Sigmoid colon (tissue), 7 donors: ENCODE results near the gene TMEM256. TPM values are rescaled to one million over a fixed set of nuclear protein-coding genes. Genes with fewer than 3 reads are reported as not detected.

ENCODE experiments used
- DNase-seq: peaks from one replicate; pipeline ENCODE4 v3.0.0-alpha.2; 2019
- H3K27ac ChIP-seq, 4 donors: fragments of 200-600 bp; sonication (generic); one replicate each; pipeline ENCODE4 v1.5.1; 2016 to 2019; ENCODE audit warnings: mild to moderate bottlenecking in 1 of 4
- H3K27me3 ChIP-seq, 3 donors: fragments of 200-600 bp; sonication (generic); one replicate each; pipeline ENCODE4 v1.5.1; 2019; ENCODE audit warnings: mild to moderate bottlenecking in 1 of 3
- H3K36me3 ChIP-seq, 4 donors: fragments of 200-600 bp; sonication (generic); one replicate each; pipeline ENCODE4 v1.5.1; 2016 to 2019
- H3K4me1 ChIP-seq, 4 donors: fragments of 200-600 bp; sonication (generic); one replicate each; pipeline ENCODE4 v1.5.1; 2017 to 2019
- H3K4me3 ChIP-seq, 4 donors: fragments of 200-600 bp; sonication (generic); one replicate each; pipeline ENCODE4 v1.5.1; 2017 to 2019; ENCODE audit warnings: mild to moderate bottlenecking in 2 of 4, moderate library complexity in 1 of 4
- H3K9me3 ChIP-seq, 4 donors: fragments of 200-600 bp in 3 of 4; sonication (generic) in 3 of 4; one replicate each; pipeline versions ENCODE4 v1.5.1 to v1.6.1; 2013 to 2019
- CTCF ChIP-seq, 4 experiments: fragments of 450-650 bp in 3 of 4; fragments of 200-600 bp in 1 of 4; IDR thresholded peaks; one replicate each; pipeline ENCODE4 v1.5.1; 2016 to 2019; ENCODE audit warnings: antibody characterized with exemption in 4 of 4, mild to moderate bottlenecking in 3 of 4, moderate library complexity in 2 of 4
- EP300 ChIP-seq, 4 donors: sonication (generic); formaldehyde crosslinking; IDR thresholded peaks; one replicate each; pipeline ENCODE4 v1.6.1; 2017; ENCODE audit warnings: antibody characterized with exemption in 4 of 4
- POLR2A ChIP-seq, 2 donors: fragments of 450-650 bp; IDR thresholded peaks; one replicate each; pipeline ENCODE4 v1.6.1; 2016; ENCODE audit warnings: antibody characterized with exemption in 2 of 2, mild to moderate bottlenecking in 2 of 2, moderate library complexity in 2 of 2
- POLR2AphosphoS5 ChIP-seq, 4 donors: sonication (generic); formaldehyde crosslinking; IDR thresholded peaks; one replicate each; pipeline ENCODE4 v1.6.1; 2017; ENCODE audit warnings: antibody characterized with exemption in 4 of 4
- WGBS, 2 donors: extraction: QIAGEN DNeasy Blood & Tissue Kit; methylation state at CpG; one replicate each; pipeline ENCODE4 v1.1.7; 2013; 5-methylcytosine and 5-hydroxymethylcytosine counted together
- intact Hi-C: fragments of 100-400 bp; cut with DNase I; formaldehyde crosslinking; loops from one replicate; pipeline ENCODE4 v1.15.1; 2023
- polyA plus RNA-seq, 3 donors: library from polyadenylated mRNA; stranded (reverse); fragments of 200-250 nt; gene quantifications; one replicate each; pipeline ENCODE4 v1.2.3, GENCODE V29; 2013
- total RNA-seq, 4 donors: library from RNA; depleted of rRNA; stranded (reverse); fragments of >200 nt; gene quantifications; one replicate each; pipeline ENCODE4 v1.1.0, GENCODE V29; 2016
- donor health status: healthy with polysubstance abuse.
- donor health status: Bipolar disorder and iron deficiency.
- donor health status: healthy.

Gene TMEM256
- total and polyA plus RNA-seq, 7 donors: 19.0 to 357 (median 150) TPM

- TF ChIP-seq POLR2AphosphoS5 (IDR thresholded peaks at IDR 0.05): no peak
- no peak for TF ChIP-seq POLR2A (IDR thresholded peaks at IDR 0.05)
- no peaks in the 10 kb centered on the region for H3K27me3 ChIP-seq
- H3K4me3 ChIP-seq: no peak overlapping the region
- WGBS, 2 donors: 83 to 90% methylated on average over 25 of the region's 25 CpGs
- H3K9me3 ChIP-seq: no peaks in the 10 kb centered on the region
- H3K36me3 ChIP-seq: peaks cover 0 to 42% (median 9%) of the 10 kb centered on the region in 4 donors
- DNase-seq: no peak
- H3K4me1 ChIP-seq: peaks cover 0 to 14% (median 10%) of the 10 kb centered on the region in 4 donors
- no peak overlapping the region for H3K27ac ChIP-seq
- intact Hi-C loops: no loop called here
These were observed 6.9 kb upstream of the TMEM256 start for GRCh38 chr17:7410634-7411426.

DNA sequence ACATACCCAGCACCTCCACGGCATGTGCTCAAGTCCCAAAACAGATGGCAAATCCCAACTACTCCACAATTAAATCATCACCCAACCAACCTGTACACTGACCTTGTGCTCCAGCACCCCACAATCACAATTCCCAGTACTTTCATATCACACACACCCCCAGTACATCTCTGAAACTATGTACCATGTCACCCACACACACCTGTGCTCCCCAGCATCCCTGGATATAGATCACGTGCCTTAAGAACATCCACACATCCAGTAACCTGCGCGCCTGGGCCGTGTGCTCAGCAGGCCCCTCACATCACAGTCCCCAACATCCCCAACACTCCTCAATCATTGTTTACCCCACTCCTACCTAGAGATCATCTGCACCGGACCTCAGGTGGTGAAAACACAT is 5.8 kb upstream of the TMEM256 start:
- intact Hi-C loops: loop anchor here (10.0 kb wide), 1 partner anchor 765 kb away; the partner anchor contains the start of genes KIAA0753 and TXNDC17

DNA sequence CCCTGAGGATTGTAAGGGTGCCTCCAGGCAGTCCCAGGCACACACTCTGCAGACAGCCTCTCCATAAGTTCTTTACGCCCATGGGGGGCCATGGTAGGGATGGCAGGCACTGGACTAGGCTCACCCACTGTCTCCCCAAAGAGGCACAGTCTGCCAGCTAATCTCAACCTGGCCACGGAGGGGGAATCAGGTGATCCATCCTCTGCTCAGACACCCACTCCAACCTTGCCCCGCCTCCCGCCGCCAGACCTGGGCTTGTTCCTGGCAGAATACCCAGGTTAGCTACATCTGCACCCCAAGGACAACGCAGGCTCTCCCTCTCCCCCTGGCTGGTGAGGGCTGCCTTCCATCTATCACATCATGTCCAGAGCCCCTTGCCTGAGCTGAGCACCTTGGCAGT is 5.0 kb upstream of the TMEM256 start:
- no peak for DNase-seq
- WGBS, 2 donors: 50 to 82% methylated on average over 6 of the region's 6 CpGs
- intact Hi-C loops: loop anchor here (10.0 kb wide), 1 partner anchor 764 kb away; the partner anchor contains the start of genes KIAA0753 and TXNDC17
- TF ChIP-seq CTCF (IDR thresholded peaks at IDR 0.05) (no peak), EP300 (IDR thresholded peaks at IDR 0.05) (no peak), POLR2A (IDR thresholded peaks at IDR 0.05) (no peak), POLR2AphosphoS5 (IDR thresholded peaks at IDR 0.05) (no peak)
- H3K9me3 ChIP-seq: no peaks in the 10 kb centered on the region
- peaks cover 0 to 28% (median 7%) of the 10 kb centered on the region in 4 donors for H3K36me3 ChIP-seq
- H3K27ac ChIP-seq: no peak overlapping the region
- peaks cover 0 to 25% (median 20%) of the 10 kb centered on the region in 4 donors for H3K4me1 ChIP-seq
- H3K4me3 ChIP-seq: no peak overlapping the region
- no peaks in the 10 kb centered on the region for H3K27me3 ChIP-seq

More for the DNA sequence above, 5.8 kb upstream of the TMEM256 start:
- Histone ChIP-seq H3K9me3 (no peaks in the 10 kb centered on the region), H3K27ac (no peak overlapping the region), H3K4me3 (no peak overlapping the region), H3K36me3 (peaks cover 0 to 32% (median 7%) of the 10 kb centered on the region in 4 donors), H3K27me3 (no peaks in the 10 kb centered on the region), H3K4me1 (peaks cover 0 to 23% (median 20%) of the 10 kb centered on the region in 4 donors)
- no peak for DNase-seq
- TF ChIP-seq EP300 (IDR thresholded peaks at IDR 0.05) (no peak), POLR2A (IDR thresholded peaks at IDR 0.05) (no peak), CTCF (IDR thresholded peaks at IDR 0.05) (no peak), POLR2AphosphoS5 (IDR thresholded peaks at IDR 0.05) (no peak)
- WGBS, 2 donors: 92% methylated on average over 6 of the region's 6 CpGs

DNA sequence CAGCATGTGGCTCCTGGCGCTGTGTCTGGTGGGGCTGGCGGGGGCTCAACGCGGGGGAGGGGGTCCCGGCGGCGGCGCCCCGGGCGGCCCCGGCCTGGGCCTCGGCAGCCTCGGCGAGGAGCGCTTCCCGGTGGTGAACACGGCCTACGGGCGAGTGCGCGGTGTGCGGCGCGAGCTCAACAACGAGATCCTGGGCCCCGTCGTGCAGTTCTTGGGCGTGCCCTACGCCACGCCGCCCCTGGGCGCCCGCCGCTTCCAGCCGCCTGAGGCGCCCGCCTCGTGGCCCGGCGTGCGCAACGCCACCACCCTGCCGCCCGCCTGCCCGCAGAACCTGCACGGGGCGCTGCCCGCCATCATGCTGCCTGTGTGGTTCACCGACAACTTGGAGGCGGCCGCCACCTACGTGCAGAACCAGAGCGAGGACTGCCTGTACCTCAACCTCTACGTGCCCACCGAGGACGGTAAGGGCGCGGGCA is 4.4 kb upstream of the TMEM256 start:
- intact Hi-C loops: loop anchor here (10.0 kb wide), 1 partner anchor 763 kb away; the partner anchor contains the start of genes KIAA0753 and TXNDC17
- Histone ChIP-seq H3K36me3 (peaks cover 0 to 28% (median 7%) of the 10 kb centered on the region in 4 donors), H3K27ac (no peak overlapping the region), H3K4me1 (peaks cover 0 to 27% (median 20%) of the 10 kb centered on the region in 4 donors), H3K9me3 (no peaks in the 10 kb centered on the region), H3K27me3 (no peaks in the 10 kb centered on the region), H3K4me3 (no peak overlapping the region)
- 45 to 59% methylated on average over 58 of the region's 58 CpGs for WGBS, 2 donors
- no peak for DNase-seq
- TF ChIP-seq POLR2AphosphoS5 (IDR thresholded peaks at IDR 0.05) (no peak), POLR2A (IDR thresholded peaks at IDR 0.05) (no peak), CTCF (IDR thresholded peaks at IDR 0.05) (no peak), EP300 (IDR thresholded peaks at IDR 0.05) (no peak)
